HG03045 (cell line): ENCODE measurements around the gene ZNF777.
"Not testable (repeated sequence)": the region's sequence is repeated elsewhere in the genome, so short reads cannot be mapped to it uniquely, and the experiment has no call there.

Experiments
- ATAC-seq: cut with Tn5 transposase; IDR thresholded peaks from one replicate; pipeline ENCODE4 v1.9.1; 2021; ENCODE audit warnings: mild to moderate bottlenecking, moderate library complexity; ENCODE audit not compliant: unreplicated experiment

Gene ZNF777

GRCh38 chr7:149455175-149455950 is 5.5 kb downstream of the ZNF777 start:
- ATAC-seq = no peak

- no peak for ATAC-seq
These were observed 6.1 kb downstream of the ZNF777 start for GRCh38 chr7:149454750-149455149.

GRCh38 chr7:149454006-149454405 is 6.9 kb downstream of the ZNF777 start:
- no peak for ATAC-seq

- ATAC-seq = no peak
These were observed 10.0 kb downstream of the ZNF777 start for GRCh38 chr7:149450821-149451220.

GRCh38 chr7:149449897-149450296 is 11.0 kb downstream of the ZNF777 start:
- no peak for ATAC-seq

DNA sequence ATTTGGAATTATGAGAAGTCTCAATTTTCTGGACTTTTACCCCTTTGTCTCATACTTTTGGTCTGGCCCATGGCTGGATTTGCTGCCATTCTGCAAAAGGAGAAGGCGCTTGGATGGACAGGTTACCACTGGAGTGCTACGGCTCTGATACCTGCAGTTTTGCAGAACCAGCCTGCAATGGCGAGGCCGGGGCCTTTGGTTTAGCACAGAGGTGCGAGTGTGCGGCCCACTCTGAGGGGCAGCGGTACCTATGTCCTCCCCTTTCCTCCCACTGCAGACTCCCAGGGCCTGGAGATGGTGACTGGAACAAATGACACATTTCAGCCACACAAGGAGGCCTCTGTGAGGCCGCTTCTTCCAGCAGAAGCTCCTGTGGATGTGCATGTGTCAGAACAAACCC is 11.9 kb downstream of the ZNF777 start:
- ATAC-seq = no peak

DNA sequence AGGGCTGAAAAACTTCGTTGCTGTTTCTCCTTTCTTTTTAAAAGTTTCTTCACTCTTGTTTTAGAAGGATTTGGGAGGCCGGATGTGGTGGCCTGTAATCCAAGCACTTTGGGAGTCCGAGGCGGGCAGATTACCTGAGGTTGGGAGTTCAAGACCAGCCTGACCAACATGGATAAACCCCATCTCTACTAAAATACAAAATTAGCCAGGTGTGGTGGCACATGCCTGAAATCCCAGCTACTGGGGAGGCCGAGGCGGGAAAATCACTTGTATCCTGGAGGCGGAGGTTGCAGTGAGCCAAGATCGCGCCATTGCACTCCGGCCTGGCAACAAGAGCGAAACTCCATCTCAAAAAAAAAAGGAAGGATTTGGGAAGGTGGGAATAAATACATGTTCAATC is 14.8 kb downstream of the ZNF777 start:
- ATAC-seq = not testable (repeated sequence)

DNA sequence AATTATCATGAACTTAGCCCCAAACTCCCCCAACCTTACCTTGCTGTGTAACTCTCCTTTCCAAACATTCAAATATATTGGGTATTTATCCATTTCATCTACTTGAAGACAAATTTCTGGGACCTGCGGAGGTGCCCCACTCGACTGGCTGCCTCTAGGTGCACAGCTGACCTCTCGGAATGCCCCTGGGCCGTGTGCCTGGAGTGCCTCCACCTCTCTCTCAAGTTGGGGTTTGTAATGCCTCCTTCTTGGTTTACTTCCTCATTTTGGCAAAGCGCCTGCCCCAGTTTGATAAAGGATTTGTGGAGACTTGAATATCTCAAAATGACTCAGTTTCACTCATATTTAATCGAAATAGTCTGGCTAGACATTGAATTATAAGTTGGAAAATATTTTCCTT is 16.6 kb downstream of the ZNF777 start:
- no peak for ATAC-seq

DNA sequence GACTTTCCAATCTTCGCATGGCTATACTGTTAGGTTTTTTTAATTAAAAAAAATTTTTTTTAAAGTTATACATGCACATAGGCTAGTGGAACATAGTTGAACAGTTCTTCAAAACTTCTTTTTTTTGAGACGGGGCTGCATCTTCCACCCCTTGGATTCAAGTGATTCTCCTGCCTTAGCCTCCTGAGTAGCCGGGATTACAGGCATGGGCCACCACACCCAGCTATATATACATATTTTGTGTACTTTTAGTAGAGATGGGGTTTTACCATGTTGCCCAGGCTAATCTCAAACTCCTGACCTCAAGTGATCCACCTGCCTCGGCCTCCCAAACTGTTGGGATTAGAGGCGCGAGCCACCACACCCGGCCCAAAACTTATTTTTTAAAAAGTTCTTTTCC is 17.3 kb downstream of the ZNF777 start:
- no peak for ATAC-seq

DNA sequence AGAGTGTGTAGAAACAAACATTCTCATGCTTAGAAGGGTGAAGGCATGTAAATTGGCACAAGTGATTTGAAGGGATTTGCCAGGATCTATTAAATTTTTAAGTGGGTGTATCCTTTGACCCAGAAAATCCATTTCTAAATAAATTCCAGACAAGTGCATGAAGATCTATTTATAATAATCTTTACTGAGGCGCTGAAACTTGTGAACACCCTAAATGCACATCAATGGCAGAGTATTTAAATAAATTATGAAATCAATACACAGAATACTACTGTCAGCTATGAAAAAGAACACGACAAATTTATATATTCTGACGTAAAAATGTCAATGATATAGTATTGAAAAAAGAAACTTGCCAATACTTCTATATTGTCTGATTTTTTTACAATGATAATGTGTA is 17.9 kb downstream of the ZNF777 start:
- no peak for ATAC-seq

GRCh38 chr7:149440222-149440621 is 20.6 kb downstream of the ZNF777 start:
- no peak for ATAC-seq

DNA sequence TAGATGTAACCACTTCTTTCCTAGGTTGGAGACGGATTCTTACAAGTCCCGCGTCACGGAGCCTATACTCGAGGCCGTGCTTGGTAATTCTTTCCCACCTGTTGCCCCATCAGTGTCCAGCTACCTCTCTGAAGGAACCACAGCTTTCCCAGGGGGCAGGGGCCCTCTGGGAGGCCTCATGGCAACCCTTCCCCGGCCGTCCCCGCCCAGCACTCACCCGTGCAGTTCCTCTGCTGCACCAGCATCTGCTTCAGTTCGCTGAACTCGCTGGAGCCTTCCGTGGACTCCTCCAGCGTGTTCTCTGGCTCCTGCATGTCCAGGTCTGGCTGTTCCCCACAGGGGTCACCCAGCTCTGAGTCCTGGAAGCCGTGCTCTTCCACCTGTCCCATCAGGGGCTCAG is 24.5 kb downstream of the ZNF777 start:
- ATAC-seq = no peak

DNA sequence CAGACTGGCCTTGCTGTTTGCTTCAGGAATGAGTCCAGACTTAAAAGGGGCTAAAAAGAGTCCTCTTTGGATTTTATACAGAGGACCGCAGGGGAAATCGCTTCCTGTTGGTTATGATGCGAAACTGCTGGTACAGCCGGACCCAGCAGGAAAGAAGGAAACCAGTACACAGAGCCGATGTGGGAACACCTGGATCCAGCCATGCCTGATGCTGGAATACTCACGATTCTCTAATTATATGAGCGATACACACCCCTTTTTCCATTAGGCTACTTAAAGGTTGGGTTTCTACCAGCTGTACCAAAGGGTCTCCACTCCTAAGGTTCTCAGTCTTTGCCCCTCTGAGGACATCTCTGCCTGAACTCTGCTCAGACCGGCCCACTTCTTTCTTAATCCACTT is 27.7 kb downstream of the ZNF777 start:
- ATAC-seq = no peak

DNA sequence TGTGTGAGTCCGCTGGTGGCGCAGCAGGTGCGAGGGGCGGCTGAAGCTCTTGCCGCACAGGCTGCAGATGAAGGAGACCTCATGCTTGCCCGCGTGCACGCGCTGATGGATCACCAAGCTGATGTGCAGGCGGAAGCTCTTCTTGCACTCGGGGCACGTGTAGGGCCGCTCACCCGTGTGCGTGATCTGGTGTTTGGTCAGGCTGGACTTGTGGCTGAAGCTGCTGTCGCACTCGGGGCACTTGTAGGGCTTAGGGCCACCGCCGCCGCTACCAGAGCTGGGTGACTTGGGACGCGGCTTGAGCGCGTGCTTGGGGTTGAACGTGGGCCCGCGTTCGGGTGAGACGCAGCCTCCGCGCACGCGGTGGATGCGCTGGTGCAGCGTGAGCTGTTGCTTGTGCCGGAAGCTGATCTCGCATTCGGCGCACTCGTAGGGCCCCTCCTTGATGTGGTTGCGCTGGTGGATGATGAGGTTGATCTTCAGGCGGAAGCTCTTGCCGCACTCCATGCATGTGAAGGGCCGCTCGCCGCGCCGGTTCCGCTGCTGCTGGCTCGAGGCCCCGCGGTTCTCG is 28.7 kb downstream of the ZNF777 start:
- no peak for ATAC-seq

- ATAC-seq = no peak
These were observed 29.3 kb downstream of the ZNF777 start for GRCh38 chr7:149431486-149432120.

GRCh38 chr7:149430192-149430591 is 30.7 kb downstream of the ZNF777 start:
- no peak for ATAC-seq

GRCh38 chr7:149427893-149428292 is 33.0 kb downstream of the ZNF777 start:
- ATAC-seq = no peak

DNA sequence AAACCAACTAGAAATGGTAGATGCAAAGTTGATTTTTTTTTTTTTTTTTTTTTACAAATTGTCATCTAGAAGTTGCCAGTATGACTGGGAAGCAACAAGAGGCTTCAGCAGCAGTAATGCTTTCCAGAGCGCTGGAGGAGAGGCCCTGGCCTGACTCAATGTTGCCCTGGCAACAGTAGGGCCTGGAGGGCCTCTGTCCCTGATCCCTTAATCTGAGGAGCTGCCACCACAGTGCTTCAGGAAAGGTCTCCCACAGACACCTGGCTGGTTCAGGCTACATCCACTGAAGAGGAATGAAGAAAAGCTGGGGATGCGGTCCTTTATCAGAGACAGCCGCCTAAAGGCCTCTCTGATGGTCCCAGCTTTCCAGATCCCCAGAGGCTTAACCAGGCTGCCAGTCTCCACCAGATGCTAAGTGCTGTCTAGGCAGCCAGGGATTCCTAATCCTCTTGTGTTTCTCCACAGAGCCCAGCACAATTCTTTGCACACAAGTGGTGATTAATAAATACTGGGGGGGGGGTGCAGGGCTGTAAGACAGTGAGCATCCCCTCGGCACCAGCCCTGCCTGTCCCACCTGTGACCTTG is 33.7 kb downstream of the ZNF777 start:
- no peak for ATAC-seq

DNA sequence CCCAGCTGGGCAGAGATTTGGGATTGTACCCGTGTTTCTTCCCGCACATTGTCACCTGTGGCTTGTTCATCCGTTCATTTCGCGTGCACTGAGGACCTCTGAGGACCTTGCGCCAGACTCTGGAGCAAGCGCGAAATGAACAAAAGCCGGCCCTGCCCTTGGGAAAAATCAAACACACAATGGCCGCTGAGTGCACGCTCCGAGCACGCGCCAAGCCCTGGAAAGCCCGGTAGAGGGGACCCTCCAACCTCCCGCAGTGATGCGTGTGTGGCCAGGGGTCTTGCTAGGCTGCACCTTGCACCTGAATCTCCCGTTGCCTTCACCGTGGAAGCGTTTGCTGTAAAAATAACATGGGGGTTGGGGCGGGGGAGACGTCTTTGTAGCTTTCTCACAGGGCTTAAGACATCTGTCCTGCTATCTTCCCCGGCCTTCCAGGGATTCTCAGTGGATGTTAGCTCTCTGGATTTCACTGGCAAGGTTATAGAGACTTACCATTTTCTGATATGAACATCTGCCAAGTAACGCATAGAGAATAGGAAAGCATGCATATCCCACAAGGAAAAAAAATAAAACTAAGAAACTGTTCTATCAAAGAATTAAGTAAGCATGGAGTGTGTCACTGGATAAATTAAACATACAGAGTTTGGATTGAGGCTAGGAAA is 37.3 kb downstream of the ZNF777 start:
- ATAC-seq = no peak

- ATAC-seq = no peak
These were observed 38.0 kb downstream of the ZNF777 start for GRCh38 chr7:149422914-149423301.

GRCh38 chr7:149422162-149422913 is 38.5 kb downstream of the ZNF777 start:
- ATAC-seq = peak; percentile 96
